Fibroblast of peridontal ligament (primary cell): ENCODE measurements around the gene DOCK2.

Experiments used
- DNase-seq: peaks from one replicate; pipeline ENCODE4 v3.0.0-alpha.2; 2010; ENCODE audit errors: extremely low read depth

The DOCK2 gene

GRCh38 chr5:169862391-169862811 is 225.3 kb downstream of the DOCK2 start:
- DNase-seq = no peak

- no peak for DNase-seq
Measured at GRCh38 chr5:169864483-169864882, 227.4 kb downstream of the DOCK2 start.

GRCh38 chr5:169867347-169867746 is 230.3 kb downstream of the DOCK2 start:
- DNase-seq = no peak

GRCh38 chr5:169869066-169869465 is 232.0 kb downstream of the DOCK2 start:
- no peak for DNase-seq

GRCh38 chr5:169870211-169870610 is 233.1 kb downstream of the DOCK2 start:
- no peak for DNase-seq

GRCh38 chr5:169871826-169872490 is 234.9 kb downstream of the DOCK2 start:
- DNase-seq = no peak

GRCh38 chr5:169873642-169874041 is 236.6 kb downstream of the DOCK2 start:
- DNase-seq = no peak

- no peak for DNase-seq
Measured at GRCh38 chr5:169874621-169875020, 237.5 kb downstream of the DOCK2 start.

GRCh38 chr5:169875091-169875728 is 238.1 kb downstream of the DOCK2 start:
- peak; percentile 44 for DNase-seq

GRCh38 chr5:169875731-169876130 is 238.7 kb downstream of the DOCK2 start:
- DNase-seq = no peak

- no peak for DNase-seq
Measured at GRCh38 chr5:169876386-169876785, 239.3 kb downstream of the DOCK2 start.

GRCh38 chr5:169880012-169880663 is 243.1 kb downstream of the DOCK2 start:
- no peak for DNase-seq

- DNase-seq = no peak
Measured at GRCh38 chr5:169880785-169881184, 243.7 kb downstream of the DOCK2 start.

GRCh38 chr5:169881702-169882303 is 244.7 kb downstream of the DOCK2 start:
- no peak for DNase-seq

- DNase-seq = no peak
Measured at GRCh38 chr5:169886033-169886432, 249.0 kb downstream of the DOCK2 start.

- no peak for DNase-seq
Measured at GRCh38 chr5:169886677-169887076, 249.6 kb downstream of the DOCK2 start.

- DNase-seq = no peak
Measured at GRCh38 chr5:169889572-169889971, 252.5 kb downstream of the DOCK2 start.

GRCh38 chr5:169893010-169893409 is 255.9 kb downstream of the DOCK2 start:
- DNase-seq = no peak

GRCh38 chr5:169893571-169893970 is 256.5 kb downstream of the DOCK2 start:
- peak; percentile 45 for DNase-seq

- peak; percentile 57 for DNase-seq
Measured at GRCh38 chr5:169895926-169896325, 258.9 kb downstream of the DOCK2 start.

GRCh38 chr5:169897481-169897880 is 260.4 kb downstream of the DOCK2 start:
- DNase-seq = no peak

- no peak for DNase-seq
Measured at GRCh38 chr5:169901896-169902295, 264.8 kb downstream of the DOCK2 start.

GRCh38 chr5:169904059-169904458 is 267.0 kb downstream of the DOCK2 start:
- DNase-seq = peak; percentile 85
